ENCODE measurements around the gene OSBPL6. TPM values are rescaled to one million over a fixed set of nuclear protein-coding genes. Genes with fewer than 3 reads are reported as not detected.
"Not testable (repeated sequence)": the region's sequence is repeated elsewhere in the genome, so short reads cannot be mapped to it uniquely, and the experiment has no call there.

Gene OSBPL6
- 3.8 and 4.5 TPM in 2 replicates for total RNA-seq (2014; rRNA removed; shearing (Covaris generic))

- DNase-seq (ENCODE audit: low read depth), result peak; percentile 93
These were observed at the start of gene OSBPL6 for GRCh38 chr2:178193823-178194599. Gene OSBPL6 (plus strand): TSS chr2:178194512. CDS start chr2:178306185, 111,673 bp downstream.

DNA sequence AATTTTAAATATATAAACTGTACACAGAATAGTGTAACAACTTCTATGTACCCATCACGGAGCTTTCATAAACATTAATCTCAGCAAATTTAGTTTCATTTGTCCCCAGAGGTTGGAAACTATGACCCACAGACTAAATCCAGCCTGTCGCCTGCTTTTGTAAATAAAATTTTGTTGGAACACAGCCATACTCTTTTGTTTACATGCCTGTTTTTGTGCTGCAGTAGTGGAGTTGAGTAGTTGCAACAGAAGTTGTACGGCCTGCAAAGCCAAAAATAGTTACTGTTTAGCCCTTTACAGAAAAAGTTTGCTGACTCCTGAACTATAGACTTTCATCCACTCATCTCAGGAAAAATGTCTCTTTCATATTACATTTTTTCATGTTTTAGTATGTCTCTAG is 42.3 kb upstream of the OSBPL6 start:
- no peak for DNase-seq (ENCODE audit: low read depth)

DNA sequence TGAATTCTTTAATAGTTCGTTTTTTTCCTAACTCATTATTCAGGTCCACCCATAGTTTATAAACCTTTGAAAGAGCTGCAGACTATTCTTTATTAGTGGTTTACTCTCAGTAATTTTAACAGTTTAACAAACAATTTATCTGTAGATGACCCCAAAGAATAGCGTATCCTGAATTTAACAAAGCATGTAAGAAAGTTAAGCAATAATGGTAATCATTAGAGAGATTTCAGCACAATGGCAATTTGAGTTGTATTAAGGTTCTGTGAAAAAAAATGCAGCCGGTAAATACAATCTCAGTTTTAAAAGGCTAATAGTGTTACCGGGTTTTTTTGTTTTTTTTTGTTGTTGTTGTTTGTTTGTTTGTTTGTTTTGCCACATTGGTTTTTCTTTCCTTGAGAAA is 41.8 kb upstream of the OSBPL6 start:
- no peak for DNase-seq (ENCODE audit: low read depth)

- no peak for DNase-seq (ENCODE audit: low read depth)
These were observed 41.3 kb upstream of the OSBPL6 start for GRCh38 chr2:178152977-178153376.

GRCh38 chr2:178153878-178154277 is 40.4 kb upstream of the OSBPL6 start:
- DNase-seq (ENCODE audit: low read depth), result not testable (repeated sequence)

DNA sequence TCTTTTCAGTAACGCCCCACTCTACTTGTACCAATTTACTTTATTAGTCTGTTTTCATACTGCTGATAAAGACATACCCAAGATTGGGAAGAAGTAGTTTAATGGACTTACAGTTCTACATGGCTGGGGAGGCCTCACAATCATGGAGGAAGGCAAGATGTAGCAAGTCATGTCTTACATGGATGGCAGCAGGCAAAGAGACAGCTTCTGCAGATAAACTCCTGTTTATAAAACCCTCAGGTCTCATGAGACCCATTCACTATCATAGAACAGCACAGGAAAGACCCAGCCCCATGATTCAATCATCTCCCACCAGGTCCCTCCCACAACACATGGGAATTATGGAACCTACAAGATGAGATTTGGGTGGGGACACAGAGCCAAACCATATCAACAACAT is 38.8 kb upstream of the OSBPL6 start:
- DNase-seq (ENCODE audit: low read depth), result no peak

GRCh38 chr2:178157574-178157973 is 36.7 kb upstream of the OSBPL6 start:
- no peak for DNase-seq (ENCODE audit: low read depth)

DNA sequence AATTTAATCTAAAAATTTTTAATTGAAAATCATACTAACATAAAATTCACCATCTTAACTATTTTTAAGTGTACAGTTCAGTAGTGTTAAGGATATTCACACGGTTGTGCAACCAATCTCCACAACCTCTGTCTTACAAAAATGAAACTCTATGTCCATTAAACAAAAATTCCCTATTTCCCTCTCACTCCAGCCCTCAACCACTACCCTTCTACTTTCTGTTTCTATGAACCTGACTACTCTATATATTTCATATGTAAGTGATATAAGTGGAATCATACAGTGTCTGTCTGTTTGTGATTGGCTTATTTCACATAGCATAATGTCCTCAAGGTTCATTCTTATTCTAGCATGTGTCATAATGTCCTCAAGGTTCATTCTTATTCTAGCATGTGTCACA is 34.3 kb upstream of the OSBPL6 start:
- no peak for DNase-seq (ENCODE audit: low read depth)

DNA sequence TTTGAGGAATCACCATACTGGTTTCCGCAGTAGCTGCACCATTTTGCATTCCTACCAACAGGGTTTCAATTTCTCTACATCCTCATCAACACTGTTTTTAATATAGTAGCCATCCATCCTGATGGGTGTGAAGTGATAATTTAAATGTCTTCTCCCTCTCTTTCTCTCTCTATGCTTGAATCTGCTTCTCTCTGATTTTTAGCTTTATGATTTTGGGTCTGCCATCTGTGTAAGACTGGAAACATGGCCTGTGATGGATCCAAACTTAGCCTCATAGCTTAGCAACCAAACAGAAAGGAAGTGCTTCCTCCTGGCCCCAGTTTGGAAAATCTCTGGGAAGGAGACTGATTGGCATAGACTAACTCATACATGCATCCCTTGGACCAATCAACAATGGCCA is 33.7 kb upstream of the OSBPL6 start:
- DNase-seq (ENCODE audit: low read depth), result no peak

GRCh38 chr2:178163395-178163794 is 30.9 kb upstream of the OSBPL6 start:
- DNase-seq (ENCODE audit: low read depth), result peak; percentile 24

DNA sequence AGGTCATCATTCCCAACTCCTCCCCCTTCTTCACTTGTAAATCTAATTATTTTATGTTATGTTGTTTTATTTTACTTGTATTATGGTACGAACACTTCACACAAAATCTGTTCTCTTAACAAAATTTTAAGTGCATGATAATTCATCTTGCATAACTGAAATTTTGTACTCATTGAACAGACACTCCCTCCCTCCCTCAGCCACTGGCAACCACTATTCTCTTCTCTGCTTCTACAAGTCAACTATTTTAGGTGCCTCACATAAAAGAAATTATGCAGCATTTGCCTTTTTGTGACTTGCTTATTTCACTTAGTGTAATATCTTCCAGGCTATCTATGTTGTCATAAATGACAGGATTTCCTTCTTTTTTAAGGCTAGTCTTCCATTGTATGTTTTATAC is 30.4 kb upstream of the OSBPL6 start:
- DNase-seq (ENCODE audit: low read depth), result no peak

DNA sequence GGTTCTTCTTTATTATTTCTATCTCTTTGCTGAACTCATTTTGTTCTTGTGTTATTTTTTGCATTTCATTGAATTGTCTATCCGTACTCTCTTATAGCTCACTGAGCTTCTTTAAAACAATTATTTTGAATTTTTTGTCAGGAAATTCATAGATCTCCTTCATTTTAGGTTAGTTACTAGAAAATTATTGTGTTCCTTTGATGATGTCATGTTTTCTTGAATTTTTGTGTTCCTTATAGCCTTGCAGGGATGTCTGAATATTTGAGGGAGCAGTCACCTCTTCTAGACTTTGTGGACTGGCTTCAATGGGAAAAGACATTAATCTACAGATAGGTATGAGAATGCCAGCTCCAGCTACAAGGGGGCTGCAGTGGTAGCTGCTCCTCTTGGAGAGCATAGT is 20.7 kb upstream of the OSBPL6 start:
- no peak for DNase-seq (ENCODE audit: low read depth)

- DNase-seq (ENCODE audit: low read depth), result no peak
These were observed 17.1 kb upstream of the OSBPL6 start for GRCh38 chr2:178177066-178177679.

DNA sequence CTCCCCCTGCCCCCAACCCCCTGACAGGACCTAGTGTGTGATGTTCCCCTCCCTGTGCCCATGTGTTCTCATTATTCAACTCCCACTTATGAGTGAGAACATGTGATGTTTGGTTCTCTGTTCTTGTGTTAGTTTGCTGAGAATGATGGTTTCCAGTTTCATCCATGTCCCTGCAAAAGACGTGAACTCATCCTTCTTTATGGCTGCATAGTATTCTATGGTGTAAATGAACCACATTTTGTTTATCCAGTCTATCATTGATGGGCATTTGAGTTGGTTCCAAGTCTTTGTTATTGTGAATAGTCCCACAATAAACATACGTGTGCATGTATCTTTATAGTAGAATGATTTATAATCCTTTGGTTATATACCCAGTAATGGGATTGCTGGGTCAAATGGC is 13.7 kb upstream of the OSBPL6 start:
- not testable (repeated sequence) for DNase-seq (ENCODE audit: low read depth)

- DNase-seq (ENCODE audit: low read depth), result no peak
These were observed 6.5 kb upstream of the OSBPL6 start for GRCh38 chr2:178187861-178188260.

GRCh38 chr2:178188466-178188865 is 5.8 kb upstream of the OSBPL6 start:
- DNase-seq (ENCODE audit: low read depth), result no peak

DNA sequence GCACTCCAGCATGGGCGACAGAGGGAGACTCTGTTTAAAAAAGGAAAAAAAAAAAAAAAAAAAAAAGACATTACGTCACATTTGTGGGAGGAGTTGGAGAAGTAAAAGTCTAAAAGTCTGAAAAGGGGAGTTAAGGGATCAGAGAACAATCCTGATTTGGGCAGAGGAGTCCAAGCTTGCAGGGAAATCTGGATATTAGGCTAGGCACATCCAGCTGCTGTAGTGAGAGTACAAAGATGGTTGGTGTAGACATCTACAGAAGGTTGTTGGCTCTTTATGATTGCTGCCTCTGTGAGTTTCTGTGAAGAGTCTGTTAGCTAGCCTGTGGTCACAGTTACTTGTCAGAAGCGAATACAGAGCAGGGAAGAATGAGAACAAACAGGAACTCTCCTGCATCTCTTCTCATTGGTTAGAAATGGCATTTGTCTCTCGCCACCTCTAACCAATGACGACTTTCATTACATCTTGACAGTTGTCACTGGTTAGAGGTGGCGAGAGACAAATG is 3.3 kb upstream of the OSBPL6 start:
- no peak for DNase-seq (ENCODE audit: low read depth)

- DNase-seq (ENCODE audit: low read depth), result no peak
These were observed 2.8 kb upstream of the OSBPL6 start for GRCh38 chr2:178191511-178191910.

GRCh38 chr2:178193496-178193822 is 853 bp upstream of the OSBPL6 start:
- DNase-seq (ENCODE audit: low read depth), result no peak

- peak; percentile 72 for DNase-seq (ENCODE audit: low read depth)
These were observed 483 bp downstream of the OSBPL6 start for GRCh38 chr2:178194600-178195389.

DNA sequence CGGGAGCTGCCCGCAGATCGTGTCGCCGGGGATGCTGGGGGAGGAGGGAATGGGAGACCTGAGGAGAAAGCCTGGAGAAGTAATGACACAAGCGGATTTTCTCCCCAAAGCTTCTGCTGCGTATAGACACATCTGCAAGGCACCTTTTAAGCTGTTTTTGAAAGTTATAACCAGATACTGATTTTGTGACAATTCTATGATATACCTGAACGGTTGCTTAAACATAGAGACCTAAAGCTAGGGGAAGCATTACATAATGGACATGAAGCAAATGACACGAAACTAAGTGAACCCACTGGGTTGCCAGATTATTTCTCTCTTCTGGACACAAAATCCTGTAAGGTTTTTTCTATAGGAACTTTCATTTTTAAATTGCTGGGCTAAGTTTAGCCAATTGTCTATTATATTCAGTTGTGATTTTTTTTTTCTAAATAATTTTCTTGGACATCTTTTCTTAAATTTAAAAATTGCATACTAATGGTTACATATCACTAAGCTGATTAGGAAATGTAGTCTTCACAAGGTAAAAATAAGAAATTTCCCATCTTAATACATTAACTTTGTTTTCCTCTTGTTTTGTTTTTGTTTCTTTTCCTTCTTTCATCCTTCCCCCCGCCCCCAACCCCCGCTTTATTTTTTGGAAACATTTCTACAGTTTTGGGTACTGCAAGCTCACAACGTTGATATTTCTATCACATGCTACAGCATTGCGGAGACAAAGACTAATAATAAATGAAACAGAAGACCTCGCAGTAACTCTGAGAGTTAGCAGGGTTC is 1.3 kb downstream of the OSBPL6 start:
- DNase-seq (ENCODE audit: low read depth), result no peak

DNA sequence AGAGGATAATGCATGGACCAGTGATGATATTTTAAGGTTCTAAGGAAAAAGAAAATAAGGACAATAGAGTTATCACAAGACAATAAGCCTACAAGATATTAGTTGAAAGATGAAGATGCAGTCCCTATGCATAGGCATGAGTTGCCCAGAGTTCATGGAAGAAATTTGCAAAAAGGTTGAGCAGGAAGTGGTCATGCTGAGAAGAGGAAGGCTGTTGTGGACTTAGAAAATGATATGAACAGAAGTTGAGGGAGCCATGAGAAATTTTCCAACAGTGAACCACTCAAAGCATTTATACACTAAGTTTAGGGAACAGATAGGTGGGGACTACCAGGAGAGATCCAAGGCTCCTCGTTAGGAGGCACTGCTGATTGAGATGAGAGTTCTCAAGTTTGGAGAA is 3.5 kb downstream of the OSBPL6 start:
- no peak for DNase-seq (ENCODE audit: low read depth)
